GM23338 (cell line): ENCODE results near the gene FITM2. TPM values are rescaled to one million over a fixed set of nuclear protein-coding genes. Genes with fewer than 3 reads are reported as not detected.

Source experiments
- ATAC-seq: fragments of 200-7000 bp; cut with Tn5 transposase; 3 replicates; pipeline ENCODE4 v1.9.1; 2020
- DNase-seq: peaks from one replicate; pipeline ENCODE4 v3.0.0-alpha.2; 2015; ENCODE audit warnings: low spot score
- H2AFZ ChIP-seq: fragments of 200-600 bp; sonication (generic); 2 replicates; pipeline ENCODE4 v1.8.0; 2016; ENCODE audit warnings: antibody characterized with exemption, mild to moderate bottlenecking, moderate library complexity
- H3F3A ChIP-seq: fragments of 200-600 bp; sonication (generic); replicated peaks from 2 replicates; pipeline ENCODE4 v1.8.0; 2017; ENCODE audit warnings: antibody characterized with exemption, mixed run types, low read depth
- H3K27ac ChIP-seq: fragments of 200-600 bp; sonication (generic); 2 replicates; pipeline ENCODE4 v1.6.1; 2016; ENCODE audit warnings: low read depth
- H3K27me3 ChIP-seq: fragments of 200-600 bp; sonication (generic); 2 replicates; pipeline ENCODE4 v1.8.0; 2016; ENCODE audit warnings: mild to moderate bottlenecking, mixed run types, moderate library complexity; ENCODE audit not compliant: insufficient read depth
- H3K36me3 ChIP-seq: fragments of 200-600 bp; sonication (generic); 2 replicates; pipeline ENCODE4 v1.8.0; 2016; ENCODE audit warnings: mild to moderate bottlenecking; ENCODE audit not compliant: insufficient read depth
- H3K4me1 ChIP-seq: fragments of 200-600 bp; sonication (generic); 2 replicates; pipeline ENCODE4 v1.8.0; 2016; ENCODE audit warnings: mild to moderate bottlenecking, moderate library complexity; ENCODE audit not compliant: insufficient read depth
- H3K4me2 ChIP-seq: fragments of 200-600 bp; sonication (generic); 2 replicates; pipeline ENCODE4 v1.7.1; 2017; ENCODE audit warnings: mixed run types
- H3K4me3 ChIP-seq: fragments of 200-600 bp; sonication (generic); 2 replicates; pipeline ENCODE4 v1.6.1; 2016; ENCODE audit warnings: mixed run types
- H3K79me2 ChIP-seq: fragments of 200-600 bp; sonication (generic); replicated peaks from 2 replicates; pipeline ENCODE4 v1.8.0; 2017; ENCODE audit warnings: mild to moderate bottlenecking; ENCODE audit not compliant: insufficient read depth
- H3K9me2 ChIP-seq: fragments of 200-600 bp; sonication (generic); 2 replicates; pipeline ENCODE4 v1.8.0; 2017; ENCODE audit not compliant: insufficient read depth
- H4K20me1 ChIP-seq: fragments of 200-600 bp; sonication (generic); replicated peaks from 2 replicates; pipeline ENCODE4 v1.8.0; 2017; ENCODE audit warnings: mild to moderate bottlenecking; ENCODE audit not compliant: insufficient read depth
- H3K27ac Mint-ChIP-seq: 2 replicates; pipeline ENCODE4 v1.8.0; 2020; ENCODE audit warnings: inconsistent platforms, mild to moderate bottlenecking, moderate library complexity, mixed read lengths
- H3K27me3 Mint-ChIP-seq: 3 replicates; pipeline ENCODE4 v1.8.0; 2022; ENCODE audit warnings: low read depth, mild to moderate bottlenecking, moderate library complexity, mixed read lengths, inconsistent platforms; ENCODE audit not compliant: insufficient read depth, poor library complexity
- H3K36me3 Mint-ChIP-seq: 3 replicates; pipeline ENCODE4 v1.8.0; 2021; ENCODE audit warnings: low read depth, mild to moderate bottlenecking, inconsistent platforms, moderate library complexity, mixed read lengths
- H3K4me1 Mint-ChIP-seq: 3 replicates; pipeline ENCODE4 v1.8.0; 2020; ENCODE audit warnings: mild to moderate bottlenecking, inconsistent platforms, mixed read lengths
- H3K4me3 Mint-ChIP-seq: 3 replicates; pipeline ENCODE4 v1.8.0; 2021; ENCODE audit warnings: moderate library complexity, mild to moderate bottlenecking, inconsistent platforms, mixed read lengths
- H3K9me3 Mint-ChIP-seq: 3 replicates; pipeline ENCODE4 v1.8.0; 2020; ENCODE audit warnings: moderate library complexity, mild to moderate bottlenecking, inconsistent platforms, mixed read lengths
- CREB1 ChIP-seq: fragments of 250-450 bp; sonication (Bioruptor Pico); IDR thresholded peaks from 2 replicates; pipeline ENCODE4 v1.5.0; 2020; ENCODE audit warnings: low read depth, mild to moderate bottlenecking, moderate library complexity
- EZH2 ChIP-seq: fragments of 200-600 bp; sonication (generic); IDR thresholded peaks from one replicate; pipeline ENCODE4 v1.8.0; 2017; ENCODE audit warnings: antibody characterized with exemption, mild to moderate bottlenecking, low read depth; ENCODE audit not compliant: unreplicated experiment
- JUNB ChIP-seq: IDR thresholded peaks from one replicate; pipeline ENCODE4 v1.6.1; 2016; ENCODE audit warnings: antibody characterized with exemption; ENCODE audit not compliant: unreplicated experiment
- NANOG ChIP-seq: IDR thresholded peaks from 2 replicates; pipeline ENCODE4 v1.6.1; 2016; ENCODE audit warnings: antibody characterized with exemption, borderline replicate concordance
- STAT1 ChIP-seq: IDR thresholded peaks from one replicate; pipeline ENCODE4 v1.6.1; 2016; ENCODE audit warnings: antibody characterized with exemption; ENCODE audit not compliant: unreplicated experiment
- ZNF114 ChIP-seq: fragments of 250-450 bp; sonication (Bioruptor Pico); IDR thresholded peaks from 2 replicates; pipeline ENCODE4 v1.5.0; 2020; ENCODE audit warnings: mild to moderate bottlenecking, moderate library complexity
- ZNF331 ChIP-seq: fragments of 250-450 bp; sonication (Bioruptor Pico); IDR thresholded peaks from 2 replicates; pipeline ENCODE4 v1.5.0; 2020; ENCODE audit warnings: low read depth, mild to moderate bottlenecking, moderate library complexity
- ZNF462 ChIP-seq: fragments of 250-450 bp; sonication (Bioruptor Pico); IDR thresholded peaks from 2 replicates; pipeline ENCODE4 v1.5.0; 2020; ENCODE audit warnings: mild to moderate bottlenecking, moderate library complexity
- polyA plus RNA-seq: library from polyadenylated mRNA; unstranded; fragments of >200 nt; fragmentation: Nextera tagmentation; extraction: Ambion mirVana; gene quantifications from 2 replicates; pipeline ENCODE4 v1.2.1, GENCODE V29; 2016
- total RNA-seq: library from RNA; depleted of rRNA; stranded (reverse); fragments of >200 nt; shearing (Covaris generic); gene quantifications from 2 replicates; pipeline ENCODE4 v1.2.3, GENCODE V29; 2014
- TF ChIP-seq, protein P1 (sequence below), 2 experiments: fragments of 200-600 bp in 1 of 2; sonication (generic) in 1 of 2; conservative IDR thresholded peaks; 2 replicates each; pipeline versions ENCODE4 v1.5.1 to v1.6.1; 2016 to 2017; ENCODE audit warnings: antibody characterized with exemption in 2 of 2, low read depth in 2 of 2, mild to moderate bottlenecking in 2 of 2, moderate library complexity in 1 of 2
- TF ChIP-seq, protein P2 (sequence below): IDR thresholded peaks from 2 replicates; pipeline ENCODE4 v1.6.1; 2016; ENCODE audit warnings: antibody characterized with exemption

FITM2 gene
- total and polyA plus RNA-seq, 2 experiments from 2014 or later = 0.87 to 1.6 TPM

DNA sequence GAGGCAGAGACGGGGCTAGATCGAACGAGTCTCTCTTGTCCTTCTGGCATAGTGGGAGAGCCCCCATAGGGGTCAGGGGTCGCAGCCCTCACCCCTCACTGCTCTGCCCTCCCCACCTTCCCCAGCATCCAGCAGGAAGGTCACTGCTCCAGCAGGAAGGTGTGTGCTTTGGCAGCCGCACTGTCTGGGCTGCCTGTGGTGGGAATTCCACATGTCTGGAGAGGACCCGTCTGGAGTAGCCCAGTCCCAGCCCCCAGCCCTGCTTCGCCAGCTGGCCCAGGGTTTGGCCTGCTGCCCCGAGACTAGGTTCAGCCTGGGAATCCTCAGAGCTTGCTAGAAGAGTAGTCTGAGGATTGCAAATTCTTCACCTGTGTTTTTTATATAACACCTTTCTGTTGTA, 23.3 kb upstream of the FITM2 start:
- Histone ChIP-seq H3K4me2 (no peak overlapping the region), H3K79me2 (no peaks in the 10 kb centered on the region), H3F3A (no peaks in the 10 kb centered on the region), H3K36me3 (no peaks in the 10 kb centered on the region), H3K4me1 (peaks cover 3% of the 10 kb centered on the region; the same call in 1 of the 2 replicates), H2AFZ (no peak overlapping the region), H3K9me2 (no peaks in the 10 kb centered on the region), H3K27me3 (no peaks in the 10 kb centered on the region), H4K20me1 (no peaks in the 10 kb centered on the region), H3K4me3 (no peak overlapping the region), H3K27ac (no peak overlapping the region)
- no peak overlapping the region for H3K4me3 Mint-ChIP-seq
- ATAC-seq (no peak), DNase-seq (no peak)
- H3K27me3 Mint-ChIP-seq = peaks cover 5% of the 10 kb centered on the region
- TF ChIP-seq, protein P1, sequence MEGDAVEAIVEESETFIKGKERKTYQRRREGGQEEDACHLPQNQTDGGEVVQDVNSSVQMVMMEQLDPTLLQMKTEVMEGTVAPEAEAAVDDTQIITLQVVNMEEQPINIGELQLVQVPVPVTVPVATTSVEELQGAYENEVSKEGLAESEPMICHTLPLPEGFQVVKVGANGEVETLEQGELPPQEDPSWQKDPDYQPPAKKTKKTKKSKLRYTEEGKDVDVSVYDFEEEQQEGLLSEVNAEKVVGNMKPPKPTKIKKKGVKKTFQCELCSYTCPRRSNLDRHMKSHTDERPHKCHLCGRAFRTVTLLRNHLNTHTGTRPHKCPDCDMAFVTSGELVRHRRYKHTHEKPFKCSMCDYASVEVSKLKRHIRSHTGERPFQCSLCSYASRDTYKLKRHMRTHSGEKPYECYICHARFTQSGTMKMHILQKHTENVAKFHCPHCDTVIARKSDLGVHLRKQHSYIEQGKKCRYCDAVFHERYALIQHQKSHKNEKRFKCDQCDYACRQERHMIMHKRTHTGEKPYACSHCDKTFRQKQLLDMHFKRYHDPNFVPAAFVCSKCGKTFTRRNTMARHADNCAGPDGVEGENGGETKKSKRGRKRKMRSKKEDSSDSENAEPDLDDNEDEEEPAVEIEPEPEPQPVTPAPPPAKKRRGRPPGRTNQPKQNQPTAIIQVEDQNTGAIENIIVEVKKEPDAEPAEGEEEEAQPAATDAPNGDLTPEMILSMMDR (conservative IDR thresholded peaks at IDR 0.05; ENCODE audit: low read depth in 2 of 2) = no peak
- TF ChIP-seq ZNF114 (CRISPR knock-in tag) (no peak), ZNF462 (CRISPR knock-in tag) (no peak), EZH2 (no peak), STAT1 (no peak), CREB1 (CRISPR knock-in tag) (no peak), NANOG (no peak), JUNB (no peak), ZNF331 (no peak)
- TF ChIP-seq, protein P2, sequence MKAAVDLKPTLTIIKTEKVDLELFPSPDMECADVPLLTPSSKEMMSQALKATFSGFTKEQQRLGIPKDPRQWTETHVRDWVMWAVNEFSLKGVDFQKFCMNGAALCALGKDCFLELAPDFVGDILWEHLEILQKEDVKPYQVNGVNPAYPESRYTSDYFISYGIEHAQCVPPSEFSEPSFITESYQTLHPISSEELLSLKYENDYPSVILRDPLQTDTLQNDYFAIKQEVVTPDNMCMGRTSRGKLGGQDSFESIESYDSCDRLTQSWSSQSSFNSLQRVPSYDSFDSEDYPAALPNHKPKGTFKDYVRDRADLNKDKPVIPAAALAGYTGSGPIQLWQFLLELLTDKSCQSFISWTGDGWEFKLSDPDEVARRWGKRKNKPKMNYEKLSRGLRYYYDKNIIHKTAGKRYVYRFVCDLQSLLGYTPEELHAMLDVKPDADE = no peak
- H3K4me1 Mint-ChIP-seq = peaks cover 17% of the 10 kb centered on the region
- H3K36me3 Mint-ChIP-seq = no peaks in the 10 kb centered on the region
- H3K27ac Mint-ChIP-seq = no peak overlapping the region
- H3K9me3 Mint-ChIP-seq = no peaks in the 10 kb centered on the region
